ENCODE data around the gene BYSL. TPM values are rescaled to one million over a fixed set of nuclear protein-coding genes. Genes with fewer than 3 reads are reported as not detected.

Gene BYSL
- total and polyA plus RNA-seq, 10 of the 15 experiments (the other 5 are each of a cell fraction or from before 2014, with no cell fraction given) = 12.6 to 51.1 (median 33.0) TPM

- TF ChIP-seq USF2 (IDR thresholded peaks at IDR 0.05; ENCODE audit: borderline replicate concordance, low read depth, low read length) (no peak), EP300 (IDR thresholded peaks at IDR 0.05; ENCODE audit: borderline replicate concordance in 1 of 2, control insufficient read depth in 1 of 2, low read depth in 2 of 2, low read length in 2 of 2) (no peak), ZZZ3 (IDR thresholded peaks at IDR 0.05; ENCODE audit: control insufficient read depth, insufficient read length, low read depth) (no peak), NFXL1 (IDR thresholded peaks at IDR 0.05; ENCODE audit: borderline replicate concordance) (no peak), SRF (IDR thresholded peaks at IDR 0.05; ENCODE audit: low read depth in 2 of 2, low read length in 2 of 2) (no peak), DPF2 (IDR thresholded peaks at IDR 0.05) (no peak), BCL3 (IDR thresholded peaks at IDR 0.05; ENCODE audit: borderline replicate concordance, insufficient read depth, low read depth, low read length, poor library complexity, severe bottlenecking) (no peak)
Measured at GRCh38 chr6:41943456-41943855, 22.2 kb downstream of the BYSL start (continued).

- no peak overlapping the region for H3K9ac ChIP-seq (ENCODE audit: control insufficient read depth, insufficient read depth, low read length)
- H3K79me2 ChIP-seq (ENCODE audit: control insufficient read depth, insufficient read depth, low read length) = no peaks in the 10 kb centered on the region
- no TSS peak for BruUV-seq (replicated peaks)
- H3K27me3 ChIP-seq (replicated peaks in 1 of 2; ENCODE audit: control insufficient read depth in 2 of 2, insufficient read depth in 2 of 2, low read length in 1 of 2) = no peaks in the 10 kb centered on the region
- ChIA-PET SMC1A (ENCODE audit: uncharacterized antibody, unreplicated experiment) (no interaction called here), RAD21 (ENCODE audit: unreplicated experiment) (no interaction called here), CTCF (no interaction called here), POLR2A (no interaction called here)
- 59% methylated on average over 10 of the region's 10 CpGs for WGBS (ENCODE audit: insufficient coverage, insufficient replicate concordance, low lambda C conversion rate, missing lambda C conversion rate)
- ATAC-seq = no peak
- no peak overlapping the region for H2AFZ ChIP-seq (ENCODE audit: control insufficient read depth, low read depth, low read length)
- intact Hi-C loops (cut with micrococcal nuclease; ENCODE audit: unreplicated experiment) (no loop called here), in situ Hi-C loops (cut with MboI) (no loop called here)
- H3K9me3 ChIP-seq (replicated peaks; ENCODE audit: control insufficient read depth, insufficient read depth, low read length) = no peaks in the 10 kb centered on the region
- no peaks in the 10 kb centered on the region for H4K20me1 ChIP-seq (ENCODE audit: control insufficient read depth, insufficient read depth)
- no peak for DNase-seq (ENCODE audit: low read depth, low spot score)
- H3K4me2 ChIP-seq (ENCODE audit: control insufficient read depth, insufficient read depth) = no peak overlapping the region
- no peaks in the 10 kb centered on the region for H3K36me3 ChIP-seq (ENCODE audit: control insufficient read depth in 2 of 2, insufficient read depth in 2 of 2, low read length in 1 of 2)
- TF ChIP-seq CEBPZ (IDR thresholded peaks at IDR 0.05; ENCODE audit: low read depth, low read length) (no peak), IKZF1 (conservative IDR thresholded peaks at IDR 0.05) (no peak), REST (IDR thresholded peaks at IDR 0.05; ENCODE audit: low read depth, low read length) (no peak), BCL11A (IDR thresholded peaks at IDR 0.05; ENCODE audit: low read depth, low read length) (no peak), PAX5 (IDR thresholded peaks at IDR 0.05; ENCODE audit: borderline replicate concordance, low read depth, low read length) (no peak), NFYB (IDR thresholded peaks at IDR 0.05; ENCODE audit: insufficient read depth, low read depth, low read length) (no peak)
- H3K4me3 ChIP-seq = no peak overlapping the region
- FAIRE-seq = no peak
- no peaks in the 10 kb centered on the region for H3K4me1 ChIP-seq (ENCODE audit: control insufficient read depth, insufficient read depth, low read length)
- H3K27ac ChIP-seq (ENCODE audit: control insufficient read depth, insufficient read depth) = no peak overlapping the region
Measured at GRCh38 chr6:41947581-41948220, 26.4 kb downstream of the BYSL start.

Data from GM12878 (cell line).